Body of pancreas (tissue), 4 donors: ENCODE results near the gene TMPRSS11E. TPM values are rescaled to one million over a fixed set of nuclear protein-coding genes. Genes with fewer than 3 reads are reported as not detected.

Source experiments
- ATAC-seq: fragments of 150-250 bp; one replicate; pipeline ENCODE4 v1.9.1; 2016
- DNase-seq, 4 donors: peaks; one replicate each; pipeline ENCODE4 v3.0.0-alpha.2; 2019
- H3K27ac ChIP-seq, 4 donors: fragments of 200-600 bp; sonication (generic); 1 replicate in 3 of 4; 2 replicates in 1 of 4; pipeline versions ENCODE4 v1.5.1 to v1.6.1; 2016 to 2019; ENCODE audit warnings: mild to moderate bottlenecking in 1 of 4, mixed read lengths in 1 of 4, moderate library complexity in 1 of 4
- H3K27me3 ChIP-seq, 2 donors: fragments of 200-600 bp; sonication (generic); one replicate each; pipeline ENCODE4 v1.6.0; 2016; ENCODE audit warnings: mild to moderate bottlenecking in 1 of 2
- H3K36me3 ChIP-seq, 2 donors: fragments of 200-600 bp; sonication (generic); replicated peaks in 1 of 2; 2 replicates each; pipeline ENCODE4 v1.5.1; 2016; ENCODE audit warnings: low read depth in 2 of 2; ENCODE audit not compliant: insufficient read depth in 1 of 2
- H3K4me1 ChIP-seq: fragments of 200-600 bp; sonication (generic); one replicate; pipeline ENCODE4 v1.6.0; 2016
- H3K4me3 ChIP-seq, 2 donors: fragments of 200-600 bp; sonication (generic); 1 replicate in 1 of 2; 2 replicates in 1 of 2; pipeline ENCODE4 v1.5.1; 2016 to 2019
- H3K9me3 ChIP-seq, 3 donors: fragments of 200-600 bp; sonication (generic); 1 replicate in 2 of 3; 2 replicates in 1 of 3; pipeline ENCODE4 v1.5.1; 2016
- POLR2A ChIP-seq, 3 donors: fragments of 450-650 bp; IDR thresholded peaks; one replicate each; pipeline ENCODE4 v1.6.1; 2016; ENCODE audit warnings: antibody characterized with exemption in 3 of 3, mild to moderate bottlenecking in 2 of 3
- WGBS, 2 donors: methylation state at CpG; one replicate each; pipeline ENCODE4 v1.1.5; 2017; 5-methylcytosine and 5-hydroxymethylcytosine counted together
- intact Hi-C: fragments of 100-400 bp; cut with DNase I; formaldehyde crosslinking; loops from one replicate; pipeline ENCODE4 v1.15.1; 2023
- total RNA-seq, 2 donors: library from RNA; depleted of rRNA; stranded (reverse); fragments of >200 nt; gene quantifications; one replicate each; pipeline ENCODE4 v1.1.0, GENCODE V29; 2016
- TF ChIP-seq, protein P1 (sequence below), 7 experiments: fragments of 450-650 bp in 4 of 7; fragments of 200-600 bp in 3 of 7; sonication (generic) in 3 of 7; IDR thresholded peaks; one replicate each; pipeline ENCODE4 v1.5.1; 2016 to 2019; ENCODE audit warnings: antibody characterized with exemption in 7 of 7

Gene TMPRSS11E
- total RNA-seq, 2 donors from 2014 or later = 0.78 to 0.99 TPM

DNA sequence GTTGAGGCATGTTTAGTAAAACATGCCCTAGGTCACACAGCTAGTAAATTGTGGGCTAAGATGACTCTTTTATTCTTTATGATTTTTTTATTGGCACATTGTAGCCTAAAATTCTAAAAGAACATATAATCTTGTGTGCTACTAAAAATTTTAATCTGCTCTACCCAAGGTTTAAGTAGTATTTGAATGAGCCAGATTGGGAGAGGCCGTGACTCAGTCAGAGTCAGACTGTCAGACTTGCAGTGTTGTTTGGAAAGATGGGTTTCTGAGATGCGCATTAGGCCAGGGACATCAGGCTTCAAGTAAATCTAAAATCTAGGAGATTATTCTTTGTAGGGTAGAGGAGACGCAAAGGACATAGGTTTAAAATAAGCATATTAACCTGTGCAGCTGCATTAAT lies 30.7 kb upstream of the TMPRSS11E start:
- no peak for ATAC-seq
- no peak for DNase-seq
- H3K4me1 ChIP-seq = no peaks in the 10 kb centered on the region
- H3K27ac ChIP-seq = no peak overlapping the region
- peaks cover 0 to 7% (median 0%) of the 10 kb centered on the region in 3 donors for H3K9me3 ChIP-seq
- H3K27me3 ChIP-seq = no peaks in the 10 kb centered on the region
- no peaks in the 10 kb centered on the region for H3K36me3 ChIP-seq
- TF ChIP-seq, protein P1, sequence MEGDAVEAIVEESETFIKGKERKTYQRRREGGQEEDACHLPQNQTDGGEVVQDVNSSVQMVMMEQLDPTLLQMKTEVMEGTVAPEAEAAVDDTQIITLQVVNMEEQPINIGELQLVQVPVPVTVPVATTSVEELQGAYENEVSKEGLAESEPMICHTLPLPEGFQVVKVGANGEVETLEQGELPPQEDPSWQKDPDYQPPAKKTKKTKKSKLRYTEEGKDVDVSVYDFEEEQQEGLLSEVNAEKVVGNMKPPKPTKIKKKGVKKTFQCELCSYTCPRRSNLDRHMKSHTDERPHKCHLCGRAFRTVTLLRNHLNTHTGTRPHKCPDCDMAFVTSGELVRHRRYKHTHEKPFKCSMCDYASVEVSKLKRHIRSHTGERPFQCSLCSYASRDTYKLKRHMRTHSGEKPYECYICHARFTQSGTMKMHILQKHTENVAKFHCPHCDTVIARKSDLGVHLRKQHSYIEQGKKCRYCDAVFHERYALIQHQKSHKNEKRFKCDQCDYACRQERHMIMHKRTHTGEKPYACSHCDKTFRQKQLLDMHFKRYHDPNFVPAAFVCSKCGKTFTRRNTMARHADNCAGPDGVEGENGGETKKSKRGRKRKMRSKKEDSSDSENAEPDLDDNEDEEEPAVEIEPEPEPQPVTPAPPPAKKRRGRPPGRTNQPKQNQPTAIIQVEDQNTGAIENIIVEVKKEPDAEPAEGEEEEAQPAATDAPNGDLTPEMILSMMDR (IDR thresholded peaks at IDR 0.05) = no peak
- no peak for TF ChIP-seq POLR2A (IDR thresholded peaks at IDR 0.05)
- WGBS, 2 donors = 88 to 89% methylated on average over 3 of the region's 3 CpGs
- intact Hi-C loops = no loop called here
- no peak overlapping the region for H3K4me3 ChIP-seq

DNA sequence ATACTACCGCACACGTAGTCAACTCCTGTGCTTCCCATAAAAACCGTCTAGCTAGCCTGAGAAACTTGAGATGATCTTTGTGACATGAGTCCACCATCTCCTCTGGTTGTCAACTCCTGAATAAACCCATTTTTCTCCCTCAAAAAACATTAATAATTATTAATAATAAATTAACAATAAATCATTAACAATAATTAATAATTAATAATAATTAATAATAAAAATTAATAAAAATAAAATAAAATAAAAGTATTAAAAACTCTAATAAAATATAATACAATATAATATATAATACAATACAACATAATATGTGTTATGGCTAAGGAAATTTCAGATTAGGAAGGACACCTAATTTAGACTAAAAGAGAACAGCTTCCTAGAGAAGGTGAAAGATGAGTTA lies 20.7 kb upstream of the TMPRSS11E start:
- intact Hi-C loops = no loop called here
- no peak for DNase-seq
- WGBS, 2 donors = 73 to 86% methylated on average over 3 of the region's 3 CpGs

DNA sequence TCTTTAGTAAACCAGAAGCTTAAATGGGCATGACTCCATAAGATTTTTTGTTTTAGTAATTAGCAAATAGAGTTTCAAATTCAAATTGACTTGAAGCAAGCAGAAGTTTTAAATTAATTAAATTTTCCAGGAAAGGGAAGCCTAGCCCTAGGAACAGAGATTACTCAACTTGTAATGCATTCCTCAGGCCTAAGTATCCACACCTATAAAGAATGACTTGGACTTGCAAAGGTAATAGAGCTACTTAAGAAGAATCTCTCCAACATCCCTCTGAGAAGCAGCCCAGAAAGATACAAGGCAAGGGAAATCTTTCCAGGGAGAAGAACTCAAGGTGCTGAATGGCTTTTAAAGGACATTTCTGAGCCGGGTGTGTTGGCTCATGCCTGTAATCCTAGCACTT lies 16.9 kb upstream of the TMPRSS11E start:
- Histone ChIP-seq H3K4me3 (no peak overlapping the region), H3K27me3 (no peaks in the 10 kb centered on the region), H3K36me3 (no peaks in the 10 kb centered on the region), H3K27ac (no peak overlapping the region), H3K9me3 (no peaks in the 10 kb centered on the region), H3K4me1 (no peaks in the 10 kb centered on the region)
- ATAC-seq = no peak
- TF ChIP-seq, protein P1 (IDR thresholded peaks at IDR 0.05) = no peak
- TF ChIP-seq POLR2A (IDR thresholded peaks at IDR 0.05) = no peak
- intact Hi-C loops = no loop called here
- WGBS, 2 donors = 75 to 89% methylated on average over 1 of the region's 1 CpG
- no peak for DNase-seq

More for the DNA sequence above, 20.7 kb upstream of the TMPRSS11E start:
- no peak for ATAC-seq
- no peaks in the 10 kb centered on the region for H3K27me3 ChIP-seq
- H3K27ac ChIP-seq = no peak overlapping the region
- H3K4me3 ChIP-seq = no peak overlapping the region
- TF ChIP-seq, protein P1 (IDR thresholded peaks at IDR 0.05) = no peak
- no peak for TF ChIP-seq POLR2A (IDR thresholded peaks at IDR 0.05)
- no peaks in the 10 kb centered on the region for H3K9me3 ChIP-seq
- no peaks in the 10 kb centered on the region for H3K4me1 ChIP-seq
- no peaks in the 10 kb centered on the region for H3K36me3 ChIP-seq

DNA sequence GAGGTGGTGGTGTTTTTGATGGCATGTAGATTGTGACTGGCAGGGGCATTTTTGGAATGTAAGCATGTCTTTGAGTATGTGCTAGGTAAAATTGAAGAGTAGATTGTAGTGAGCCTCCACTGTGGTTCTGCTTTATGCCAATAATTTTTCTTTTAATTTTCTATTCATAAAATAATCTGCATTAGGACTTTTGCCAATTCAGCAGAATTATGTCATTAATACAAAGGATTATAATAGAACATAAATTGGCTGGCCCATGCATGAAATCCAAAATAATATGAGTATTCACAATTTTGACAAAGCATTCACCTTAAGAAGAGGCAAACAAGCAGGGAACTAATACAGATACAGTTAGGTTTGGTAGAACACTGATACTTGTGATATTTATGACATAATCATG lies 14.9 kb upstream of the TMPRSS11E start:
- ATAC-seq (no peak), DNase-seq (no peak)
- intact Hi-C loops = no loop called here
- Histone ChIP-seq H3K4me3 (no peak overlapping the region), H3K36me3 (no peaks in the 10 kb centered on the region), H3K9me3 (no peaks in the 10 kb centered on the region), H3K27me3 (no peaks in the 10 kb centered on the region), H3K4me1 (no peaks in the 10 kb centered on the region), H3K27ac (no peak overlapping the region)
- no peak for TF ChIP-seq POLR2A (IDR thresholded peaks at IDR 0.05)
- TF ChIP-seq, protein P1 (IDR thresholded peaks at IDR 0.05) = no peak

DNA sequence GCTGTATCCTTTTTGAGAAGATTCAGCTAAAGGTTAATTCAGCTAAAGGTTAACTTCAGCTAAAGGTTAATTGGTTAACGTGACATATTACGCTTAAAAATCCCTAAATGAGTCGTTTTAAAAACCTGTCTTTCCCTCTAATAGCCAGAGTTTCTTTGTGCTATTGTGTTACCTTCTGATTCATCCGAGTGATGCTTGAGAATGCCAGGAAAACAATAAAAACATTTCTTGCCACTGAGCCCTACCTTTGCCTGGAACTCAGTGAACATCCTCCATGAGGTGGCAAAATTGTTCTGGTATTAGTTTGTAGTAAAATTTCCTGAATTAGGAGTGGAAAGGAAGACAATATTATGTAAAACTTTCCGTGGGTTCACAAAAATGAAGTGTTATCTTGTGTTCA lies 13.7 kb upstream of the TMPRSS11E start:
- Histone ChIP-seq H3K27ac (no peak overlapping the region), H3K4me1 (no peaks in the 10 kb centered on the region), H3K36me3 (no peaks in the 10 kb centered on the region), H3K27me3 (no peaks in the 10 kb centered on the region), H3K4me3 (no peak overlapping the region), H3K9me3 (no peaks in the 10 kb centered on the region)
- no peak for TF ChIP-seq POLR2A (IDR thresholded peaks at IDR 0.05)
- TF ChIP-seq, protein P1 (IDR thresholded peaks at IDR 0.05) = no peak
- no peak for ATAC-seq
- intact Hi-C loops = no loop called here
- 71 to 76% methylated on average over 5 of the region's 5 CpGs for WGBS, 2 donors
- no peak for DNase-seq
